Kidney (tissue), 14 donors: ENCODE data around the gene ZNF24. TPM values are rescaled to one million over a fixed set of nuclear protein-coding genes. Genes with fewer than 3 reads are reported as not detected.

Source experiments
- DNase-seq, 5 donors: peaks; one replicate each; pipeline ENCODE4 v3.0.0-alpha.2; 2013 to 2020
- FAIRE-seq: peaks from 2 replicates; lab custom pipeline; 2012; peaks lifted over from hg19 to GRCh38; lab: Jason Lieb, UNC
- H3K27ac ChIP-seq, 2 donors: one replicate each; pipeline ENCODE4 v1.7.0; 2013; ENCODE audit warnings: low read depth in 2 of 2, low read length in 2 of 2, inconsistent platforms in 1 of 2
- H3K27me3 ChIP-seq: one replicate; pipeline ENCODE4 v1.7.1; 2013; ENCODE audit warnings: low read length, inconsistent platforms; ENCODE audit not compliant: control insufficient read depth, insufficient read depth
- H3K36me3 ChIP-seq, 3 donors: one replicate each; pipeline versions ENCODE4 v1.7.0 to v1.7.1; 2013; ENCODE audit warnings: low read length in 3 of 3, control low read depth in 1 of 3, inconsistent platforms in 1 of 3; ENCODE audit not compliant: insufficient read depth in 3 of 3, control insufficient read depth in 2 of 3
- H3K4me1 ChIP-seq, 3 donors: one replicate each; pipeline versions ENCODE4 v1.7.0 to v1.7.1; 2013; ENCODE audit warnings: low read length in 3 of 3, inconsistent platforms in 1 of 3, low read depth in 1 of 3; ENCODE audit not compliant: control insufficient read depth in 2 of 3, insufficient read depth in 2 of 3
- H3K4me3 ChIP-seq, 3 donors: one replicate each; pipeline versions ENCODE4 v1.7.0 to v1.8.1; 2013; ENCODE audit warnings: low read length in 3 of 3, control low read depth in 1 of 3, inconsistent platforms in 1 of 3
- H3K9ac ChIP-seq, 3 donors: one replicate each; pipeline versions ENCODE4 v1.7.0 to v1.7.1; 2013; ENCODE audit warnings: low read length in 3 of 3, control low read depth in 1 of 3, inconsistent platforms in 1 of 3
- H3K9me3 ChIP-seq, 3 donors: one replicate each; pipeline versions ENCODE4 v1.7.0 to v1.7.1; 2013; ENCODE audit warnings: low read length in 3 of 3, control low read depth in 1 of 3, inconsistent platforms in 1 of 3; ENCODE audit not compliant: control insufficient read depth in 2 of 3, insufficient read depth in 1 of 3
- CTCF ChIP-seq: IDR thresholded peaks from 3 replicates; pipeline ENCODE4 v1.5.1; 2012; ENCODE audit warnings: mild to moderate bottlenecking, moderate library complexity, borderline replicate concordance; ENCODE audit not compliant: insufficient read depth; ENCODE audit errors: extremely low read depth
- intact Hi-C: fragments of 100-400 bp; cut with DNase I; formaldehyde crosslinking; loops from one replicate; pipeline ENCODE4 v1.11.1; 2022
- polyA plus RNA-seq: library from polyadenylated mRNA; stranded (reverse); fragments of 350-450 nt; fragmentation: Illumina TruSeq; extraction: RNeasy Lipid Tissue Mini Kit (QIAGEN cat#74804); gene quantifications from one replicate; pipeline ENCODE4 v1.2.3, GENCODE V29; 2014; ENCODE audit warnings: low read depth, low replicate concordance; ENCODE audit not compliant: insufficient read depth
- total RNA-seq: library from RNA; stranded (reverse); fragmentation: NEBNext Ultra II Directional; extraction: Animal tissue kit (Norgen Biotek cat#: 25700); gene quantifications from one replicate; pipeline ENCODE4 v1.2.1, GENCODE V29; 2021
- donor health status: control.
- donor health status: control.
- donor health status: control.
- donor health status: control.
- donor health status: control.
- donor health status: DM: yes; HTN: yes; CAD: no.
- donor health status: Normal renal cell carcinoma (clear cell type).

The ZNF24 gene
- total and polyA plus RNA-seq, 2 donors from 2014 or later: 14.3 to 55.5 TPM

DNA sequence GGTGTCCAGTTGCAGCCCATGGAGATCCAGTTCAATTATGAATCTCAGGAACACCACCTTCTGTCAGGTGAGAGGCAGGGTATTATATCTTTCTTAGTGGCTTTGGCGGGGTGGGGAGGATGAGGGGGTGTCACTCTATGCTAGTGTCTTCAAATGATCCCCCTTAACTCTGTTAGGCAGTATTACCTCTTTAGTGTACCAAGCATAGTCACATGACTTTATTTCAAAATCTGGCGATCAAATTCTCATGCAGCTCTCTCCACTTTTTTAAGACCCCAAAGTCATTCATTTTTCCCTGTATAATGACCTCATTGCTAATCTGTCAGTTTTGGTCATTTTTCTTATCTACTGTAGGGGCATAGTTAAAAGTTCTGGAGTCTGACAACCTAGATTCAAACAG lies 53.1 kb downstream of the ZNF24 start:
- Histone ChIP-seq H3K36me3 (peaks cover 0 to 7% (median 0%) of the 10 kb centered on the region in 3 donors), H3K4me1 (peaks cover 0 to 7% (median 5%) of the 10 kb centered on the region in 3 donors), H3K27ac (no peak overlapping the region), H3K4me3 (peak overlapping the region; percentile 86 to 94 (median 93)), H3K9ac (peak overlapping the region in 2 of 3 donors; percentile 85 to 88), H3K27me3 (no peaks in the 10 kb centered on the region), H3K9me3 (no peaks in the 10 kb centered on the region)
- intact Hi-C loops: no loop called here
- FAIRE-seq (no peak), DNase-seq (no peak)
- no peak for TF ChIP-seq CTCF

DNA sequence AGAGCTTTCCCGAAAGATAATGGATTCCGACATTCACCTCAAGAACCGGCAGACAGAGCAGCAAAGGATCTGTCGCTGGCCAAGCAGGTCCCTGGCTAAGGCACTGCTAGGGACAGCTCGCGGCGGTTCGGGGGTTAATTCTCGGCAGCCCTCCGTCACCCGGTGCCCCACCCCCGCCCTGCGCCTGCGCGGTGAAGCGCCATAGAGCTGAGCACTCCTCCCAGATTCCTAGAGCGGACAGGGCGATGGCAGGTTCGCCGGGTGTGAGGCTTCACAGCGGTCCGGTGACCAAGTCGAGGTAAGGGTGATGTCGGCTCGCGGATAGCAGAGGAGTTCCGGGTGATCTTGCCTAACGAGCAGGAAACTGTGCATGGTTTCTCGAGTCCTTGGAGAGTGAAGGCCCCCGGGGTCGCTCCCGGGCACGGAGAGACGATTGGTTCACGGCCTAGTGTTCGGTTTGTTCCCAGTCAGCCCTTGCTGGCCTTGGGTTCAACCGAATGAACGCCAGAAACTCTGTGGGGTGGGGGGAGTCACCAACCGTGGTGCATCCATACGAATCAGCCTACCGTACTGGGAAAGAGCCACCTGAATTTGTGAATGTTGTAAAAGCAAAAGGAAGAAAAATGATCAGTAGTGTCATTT lies 54.0 kb downstream of the ZNF24 start, which contains the start of gene ZSCAN30:
Gene ZSCAN30, minus strand, starts transcription at position 136 of the 642 bp plus-strand sequence. CDS start 25,877 bp downstream, outside the sequence.
- FAIRE-seq (no peak), DNase-seq (peak; percentile 97 to 98 (median 98))
- Histone ChIP-seq H3K9ac (peak within 1 kb of the TSS; percentile 85 to 90 (median 88)), H3K4me1 (peaks cover 0 to 7% (median 5%) of the 10 kb centered on the region in 3 donors), H3K4me3 (peak within 1 kb of the TSS; percentile 86 to 94 (median 93)), H3K27ac (peak within 1 kb of the TSS; percentile 71 to 80), H3K9me3 (no peaks in the 10 kb centered on the region), H3K36me3 (peaks cover 0 to 7% (median 0%) of the 10 kb centered on the region in 3 donors), H3K27me3 (no peaks in the 10 kb centered on the region)
- intact Hi-C loops: no loop called here
- TF ChIP-seq CTCF: no peak

DNA sequence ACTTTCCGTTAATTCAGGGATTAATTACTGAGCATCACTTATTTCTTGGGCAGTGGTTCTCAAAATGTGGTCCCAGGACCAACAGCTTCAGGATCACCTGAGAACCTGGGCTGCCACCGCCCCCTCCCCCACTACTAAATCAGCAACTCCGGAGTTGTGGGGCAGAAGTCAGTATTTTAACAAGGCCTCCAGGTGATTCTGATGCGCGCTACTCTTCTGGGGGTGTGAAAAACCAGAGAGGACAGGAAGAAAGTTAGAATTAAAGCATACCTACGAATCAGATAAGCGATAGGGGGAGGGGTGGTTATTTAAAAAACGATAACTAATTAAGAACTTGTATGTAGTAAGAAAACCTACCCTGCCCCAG lies 54.5 kb downstream of the ZNF24 start:
- H3K4me3 ChIP-seq: peak overlapping the region; percentile 86 to 94 (median 93)
- no peaks in the 10 kb centered on the region for H3K27me3 ChIP-seq
- H3K9me3 ChIP-seq: no peaks in the 10 kb centered on the region
- peaks cover 0 to 7% (median 5%) of the 10 kb centered on the region in 3 donors for H3K4me1 ChIP-seq
- TF ChIP-seq CTCF: no peak
- intact Hi-C loops: no loop called here
- H3K36me3 ChIP-seq: peaks cover 0 to 7% (median 0%) of the 10 kb centered on the region in 3 donors
- H3K27ac ChIP-seq: peak overlapping the region; percentile 71 to 80
- H3K9ac ChIP-seq: peak overlapping the region; percentile 68 to 88 (median 85)
- no peak for FAIRE-seq
- peak in 2 of 5 donors; percentile 71 to 72 for DNase-seq
